HepG2 (cell line): ENCODE data around the gene SHTN1. TPM values are rescaled to one million over a fixed set of nuclear protein-coding genes. Genes with fewer than 3 reads are reported as not detected.

Experiments used
- ATAC-seq: fragments of 200-7000 bp; cut with Tn5 transposase; 3 replicates; pipeline ENCODE4 v1.9.1; 2020; ENCODE audit warnings: mild to moderate bottlenecking, moderate library complexity
- BruUV-seq: library from RNA; stranded (reverse); fragments of 400-500 nt; replicated peaks from 2 replicates; lab custom pipeline; 2021; lab: Mats Ljungman, UMichigan
- CTCF ChIA-PET: fragments of 300-600 bp; formaldehyde crosslinking; extraction: SDS; loops from one replicate; lab custom pipeline; 2021; ENCODE audit warnings: low total read pairs, inconsistent platforms, low intra/inter-chr PET ratio; lab: Yijun Ruan, JAX
- POLR2A ChIA-PET: fragments of 350-600 bp; sonication (Branson Sonifier 250); formaldehyde crosslinking; loops from one replicate; lab custom pipeline; 2020; ENCODE audit warnings: antibody characterized with exemption, inconsistent platforms; lab: Yijun Ruan, JAX
- DNase-seq: peaks from one replicate; pipeline ENCODE4 v3.0.0-alpha.2; 2015; ENCODE audit warnings: low spot score
- FAIRE-seq: peaks from 3 replicates; lab custom pipeline; 2011; peaks lifted over from hg19 to GRCh38; lab: Jason Lieb, UNC
- H2AFZ ChIP-seq: one replicate; pipeline ENCODE4 v1.6.1; 2011; ENCODE audit warnings: low read length, inconsistent platforms
- H3K27ac ChIP-seq: fragments of 300-600 bp; 3 replicates; pipeline ENCODE4 v1.8.0; 2011; ENCODE audit warnings: mixed run types, mild to moderate bottlenecking, mixed read lengths, low read length, inconsistent platforms; ENCODE audit not compliant: insufficient read depth; ENCODE audit errors: extremely low read length
- H3K27me3 ChIP-seq, 2 experiments: fragments of 200-600 bp in 1 of 2; 2 replicates in 1 of 2; 3 replicates in 1 of 2; pipeline versions ENCODE4 v1.6.0 to v1.8.0; 2011; ENCODE audit warnings: low read length in 2 of 2, mild to moderate bottlenecking in 2 of 2, moderate library complexity in 2 of 2, inconsistent platforms in 1 of 2; ENCODE audit not compliant: insufficient read depth in 2 of 2, control insufficient read depth in 1 of 2
- H3K36me3 ChIP-seq, 2 experiments: fragments of 200-600 bp in 1 of 2; replicated peaks in 1 of 2; 2 replicates in 1 of 2; 3 replicates in 1 of 2; pipeline versions ENCODE4 v1.5.1 to v1.8.0; 2011; ENCODE audit warnings: low read length in 2 of 2, inconsistent platforms in 1 of 2; ENCODE audit not compliant: insufficient read depth in 2 of 2, control insufficient read depth in 1 of 2
- H3K4me1 ChIP-seq: 2 replicates; pipeline ENCODE4 v1.5.1; 2012; ENCODE audit warnings: low read length, inconsistent platforms; ENCODE audit not compliant: insufficient read depth
- H3K4me2 ChIP-seq: 2 replicates; pipeline ENCODE4 v1.6.0; 2011; ENCODE audit warnings: low read depth, low read length, inconsistent platforms
- H3K4me3 ChIP-seq, 3 experiments: fragments of 200-600 bp in 1 of 3; sonication (generic), shearing (Covaris generic) in 1 of 3; replicated peaks in 1 of 3; 2 replicates each; pipeline ENCODE4 v1.5.1; 2011 to 2016; ENCODE audit warnings: low read length in 3 of 3, inconsistent platforms in 2 of 3, low read depth in 2 of 3, mild to moderate bottlenecking in 2 of 3, control low read depth in 1 of 3, mixed read lengths in 1 of 3; ENCODE audit not compliant: insufficient read depth in 1 of 3
- H3K79me2 ChIP-seq: one replicate; pipeline ENCODE4 v1.6.1; 2011; ENCODE audit warnings: low read length, inconsistent platforms; ENCODE audit not compliant: insufficient read depth
- H3K9ac ChIP-seq: 2 replicates; pipeline ENCODE4 v1.6.0; 2011; ENCODE audit warnings: mild to moderate bottlenecking, low read depth, low read length, inconsistent platforms; ENCODE audit not compliant: insufficient read depth
- H3K9me3 ChIP-seq: 2 replicates; pipeline ENCODE4 v1.5.1; 2012; ENCODE audit warnings: mild to moderate bottlenecking, low read length
- H4K20me1 ChIP-seq: 2 replicates; pipeline ENCODE4 v1.6.0; 2011; ENCODE audit warnings: inconsistent platforms, mild to moderate bottlenecking, low read length, moderate library complexity; ENCODE audit not compliant: insufficient read depth
- ATF7 ChIP-seq, 2 experiments: fragments of 450-650 bp in 1 of 2; sonication (generic) in 1 of 2; formaldehyde crosslinking in 1 of 2; IDR thresholded peaks; 2 replicates each; pipeline versions ENCODE4 v1.4.0 to v1.6.1; 2016 to 2020; ENCODE audit warnings: antibody characterized with exemption in 1 of 2, mild to moderate bottlenecking in 1 of 2, missing genetic modification reagents in 1 of 2
- HNF4G ChIP-seq, 2 experiments: sonication (generic) in 1 of 2; formaldehyde crosslinking in 1 of 2; IDR thresholded peaks; 2 replicates each; pipeline versions ENCODE4 v1.4.0 to v1.6.1; 2011 to 2020; ENCODE audit warnings: borderline replicate concordance in 2 of 2, low read depth in 2 of 2, mild to moderate bottlenecking in 2 of 2, low read length in 1 of 2, missing genetic modification reagents in 1 of 2, moderate library complexity in 1 of 2
- IRF2 ChIP-seq: IDR thresholded peaks from 2 replicates; pipeline ENCODE4 v1.6.1; 2018; ENCODE audit warnings: missing genetic modification reagents, missing compliant biosample characterization
- KDM1A ChIP-seq: IDR thresholded peaks from 2 replicates; pipeline ENCODE4 v1.6.1; 2016; ENCODE audit warnings: missing compliant biosample characterization
- MTERF4 ChIP-seq: sonication (generic); formaldehyde crosslinking; IDR thresholded peaks from 2 replicates; pipeline ENCODE4 v1.8.0; 2023; ENCODE audit warnings: mild to moderate bottlenecking, missing genetic modification reagents
- SNAPC2 ChIP-seq: sonication (generic); formaldehyde crosslinking; IDR thresholded peaks from 2 replicates; pipeline ENCODE4 v1.8.1; 2022; ENCODE audit warnings: mild to moderate bottlenecking, missing genetic modification reagents
- ZNF503 ChIP-seq: sonication (generic); formaldehyde crosslinking; IDR thresholded peaks from 2 replicates; pipeline ENCODE4 v1.4.0; 2020; ENCODE audit warnings: missing genetic modification reagents
- ZNF841 ChIP-seq: sonication (generic); formaldehyde crosslinking; IDR thresholded peaks from 2 replicates; pipeline ENCODE4 v1.8.1; 2023; ENCODE audit warnings: missing genetic modification reagents, borderline replicate concordance
- ZNF891 ChIP-seq: sonication (generic); formaldehyde crosslinking; IDR thresholded peaks from 2 replicates; pipeline ENCODE4 v1.5.0; 2020; ENCODE audit warnings: mild to moderate bottlenecking, missing genetic modification reagents
- WGBS: methylation state at CpG from one replicate; pipeline ENCODE4 v1.1.6; 2017; ENCODE audit warnings: low lambda C conversion rate; 5-methylcytosine and 5-hydroxymethylcytosine counted together
- in situ Hi-C: cut with HindIII; loops from 2 replicates; pipeline ENCODE4 v1.10.0; 2017; ENCODE audit warnings: low pct_unique_long_range_greater_than_20kb; ENCODE audit not compliant: extremely low pct_ligation_motif_present
- intact Hi-C: fragments of 100-400 bp; cut with micrococcal nuclease; formaldehyde crosslinking; loops from one replicate; pipeline ENCODE4 v1.10.0; 2022; ENCODE audit not compliant: unreplicated experiment
- polyA plus RNA-seq, 8 experiments: library from polyadenylated mRNA; depleted of rRNA in 3 of 8; stranded (reverse) in 7 of 8; unstranded in 1 of 8; fragments of >200 nt; fragmentation: Illumina TruSeq in 4 of 8; extraction: Trizol in 4 of 8; gene quantifications; 2 replicates each; pipeline versions ENCODE4 v1.2.1 to v1.2.3, GENCODE V29; 2011 to 2016; ENCODE audit warnings: low read depth in 4 of 8, missing spikeins in 1 of 8, mixed read lengths in 1 of 8; ENCODE audit not compliant: insufficient read depth in 1 of 8
- total RNA-seq, 5 experiments: library from RNA; depleted of rRNA; stranded (reverse); fragments of >200 nt; fragmentation: Illumina TruSeq; extraction: Trizol; gene quantifications; 2 replicates each; pipeline ENCODE4 v1.2.3, GENCODE V29; 2016; ENCODE audit warnings: low read depth in 1 of 5
- TF ChIP-seq, protein P1 (sequence below): sonication (generic); formaldehyde crosslinking; IDR thresholded peaks from 2 replicates; pipeline ENCODE4 v1.8.0; 2022; ENCODE audit warnings: missing genetic modification reagents, mild to moderate bottlenecking, inconsistent platforms, borderline replicate concordance
- TF ChIP-seq, protein P2 (sequence below): sonication (generic); formaldehyde crosslinking; IDR thresholded peaks from 2 replicates; pipeline ENCODE4 v1.4.0; 2020; ENCODE audit warnings: mild to moderate bottlenecking, missing genetic modification reagents

SHTN1 gene
- total and polyA plus RNA-seq, 2 of the 13 experiments (the other 11 are each of a cell fraction or from before 2014, with no cell fraction given), result 11.3 to 15.6 TPM

GRCh38 chr10:116866987-116867595 is 137.9 kb downstream of the SHTN1 start:
- Histone ChIP-seq H3K4me1 (no peaks in the 10 kb centered on the region), H3K79me2 (no peaks in the 10 kb centered on the region), H3K27ac (no peak overlapping the region), H3K9ac (no peak overlapping the region), H3K4me3 (no peak overlapping the region), H3K36me3 (no peaks in the 10 kb centered on the region), H3K27me3 (no peaks in the 10 kb centered on the region; a peak in 1 of 5 replicates), H3K4me2 (no peak overlapping the region), H2AFZ (no peak overlapping the region), H4K20me1 (no peaks in the 10 kb centered on the region), H3K9me3 (no peaks in the 10 kb centered on the region)
- intact Hi-C loops, result no loop called here
- ChIA-PET CTCF (no interaction called here), POLR2A (no interaction called here)
- WGBS, result 60% methylated on average over 6 of the region's 6 CpGs
- TF ChIP-seq KDM1A (CRISPR knock-in tag) (no peak), ATF7 (IDR thresholded peaks at IDR 0.05) (peak; percentile 81), ATF7 (CRISPR knock-in tag; IDR thresholded peaks at IDR 0.05) (no peak)
- FAIRE-seq (no peak), ATAC-seq (no peak), DNase-seq (no peak)
- in situ Hi-C loops, result no loop called here
- BruUV-seq, result no TSS peak

DNA sequence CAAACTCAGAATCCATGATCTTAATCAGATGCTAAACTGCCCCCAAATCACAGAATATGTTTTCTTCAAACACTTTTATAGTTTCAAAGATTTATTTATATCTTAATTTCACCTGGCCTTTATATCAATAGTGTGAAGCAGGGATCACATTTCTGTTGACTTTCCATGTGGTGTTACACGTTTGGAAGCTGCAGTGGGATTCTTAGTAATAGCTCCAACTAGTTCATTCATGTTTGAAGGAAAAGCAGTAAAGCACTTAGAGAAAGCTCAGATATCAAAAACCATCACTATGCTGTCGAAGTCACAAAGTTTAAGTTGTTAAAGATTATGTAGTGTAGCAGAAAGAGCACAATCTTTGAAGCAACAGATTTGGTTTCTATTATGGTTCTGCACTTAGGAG is 138.9 kb downstream of the SHTN1 start:
- BruUV-seq, result no TSS peak
- 3% methylated on average over 2 of the region's 2 CpGs for WGBS
- TF ChIP-seq ZNF841 (CRISPR knock-in tag) (no peak), ZNF891 (CRISPR knock-in tag) (no peak), IRF2 (CRISPR knock-in tag) (no peak), SNAPC2 (CRISPR knock-in tag) (no peak), ZNF503 (CRISPR knock-in tag) (no peak), HNF4G (IDR thresholded peaks at IDR 0.05; ENCODE audit: borderline replicate concordance, low read depth, low read length) (no peak), HNF4G (CRISPR knock-in tag; IDR thresholded peaks at IDR 0.05; ENCODE audit: borderline replicate concordance, low read depth) (no peak), MTERF4 (CRISPR knock-in tag) (no peak)
- TF ChIP-seq, protein P1, sequence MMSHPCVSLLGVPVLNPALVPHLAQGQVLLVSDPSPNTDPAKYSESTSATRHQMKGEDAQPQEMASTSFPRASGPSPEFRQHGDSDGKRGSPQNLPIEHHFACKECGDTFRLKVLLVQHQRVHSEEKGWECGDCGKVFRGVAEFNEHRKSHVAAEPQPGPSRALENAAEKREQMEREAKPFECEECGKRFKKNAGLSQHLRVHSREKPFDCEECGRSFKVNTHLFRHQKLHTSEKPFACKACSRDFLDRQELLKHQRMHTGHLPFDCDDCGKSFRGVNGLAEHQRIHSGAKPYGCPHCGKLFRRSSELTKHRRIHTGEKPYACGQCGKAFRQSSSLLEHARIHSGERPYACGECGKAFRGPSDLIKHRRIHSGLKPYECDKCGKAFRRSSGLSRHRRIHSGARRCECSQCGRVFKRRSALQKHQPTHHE (CRISPR knock-in tag), result no peak
- TF ChIP-seq, protein P2, sequence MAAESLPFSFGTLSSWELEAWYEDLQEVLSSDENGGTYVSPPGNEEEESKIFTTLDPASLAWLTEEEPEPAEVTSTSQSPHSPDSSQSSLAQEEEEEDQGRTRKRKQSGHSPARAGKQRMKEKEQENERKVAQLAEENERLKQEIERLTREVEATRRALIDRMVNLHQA (CRISPR knock-in tag), result no peak

More for the DNA sequence above, 138.9 kb downstream of the SHTN1 start:
- ATAC-seq (no peak), FAIRE-seq (no peak), DNase-seq (no peak)
- Histone ChIP-seq H3K27me3 (no peaks in the 10 kb centered on the region), H3K36me3 (no peaks in the 10 kb centered on the region), H4K20me1 (no peaks in the 10 kb centered on the region), H3K4me1 (no peaks in the 10 kb centered on the region), H3K4me3 (no peak overlapping the region), H2AFZ (no peak overlapping the region), H3K4me2 (no peak overlapping the region), H3K79me2 (no peaks in the 10 kb centered on the region), H3K9me3 (no peaks in the 10 kb centered on the region), H3K27ac (no peak overlapping the region), H3K9ac (no peak overlapping the region)
- ChIA-PET POLR2A (no interaction called here), CTCF (no interaction called here)
- intact Hi-C loops (no loop called here), in situ Hi-C loops (no loop called here)
